Measurements from ENCODE around the gene CD8A. TPM values are rescaled to one million over a fixed set of nuclear protein-coding genes. Genes with fewer than 3 reads are reported as not detected.

CD8A gene
- total RNA-seq, 2 donors from 2014 or later, result 1.3 to 2.5 TPM

GRCh38 chr2:86825036-86825692 lies 34.5 kb upstream of the CD8A start:
- H3K27me3 ChIP-seq (replicated peaks; ENCODE audit: insufficient read depth), result no peaks in the 10 kb centered on the region
- intact Hi-C loops (cut with DNase I), result no loop called here
- 86% methylated on average over 11 of the region's 11 CpGs for WGBS
- no peaks in the 10 kb centered on the region for H3K36me3 ChIP-seq
- H3K4me1 ChIP-seq (replicated peaks), result no peaks in the 10 kb centered on the region
- no peak overlapping the region for H3K27ac ChIP-seq
- no peak for DNase-seq (ENCODE audit: low spot score)
- TF ChIP-seq, protein P1, sequence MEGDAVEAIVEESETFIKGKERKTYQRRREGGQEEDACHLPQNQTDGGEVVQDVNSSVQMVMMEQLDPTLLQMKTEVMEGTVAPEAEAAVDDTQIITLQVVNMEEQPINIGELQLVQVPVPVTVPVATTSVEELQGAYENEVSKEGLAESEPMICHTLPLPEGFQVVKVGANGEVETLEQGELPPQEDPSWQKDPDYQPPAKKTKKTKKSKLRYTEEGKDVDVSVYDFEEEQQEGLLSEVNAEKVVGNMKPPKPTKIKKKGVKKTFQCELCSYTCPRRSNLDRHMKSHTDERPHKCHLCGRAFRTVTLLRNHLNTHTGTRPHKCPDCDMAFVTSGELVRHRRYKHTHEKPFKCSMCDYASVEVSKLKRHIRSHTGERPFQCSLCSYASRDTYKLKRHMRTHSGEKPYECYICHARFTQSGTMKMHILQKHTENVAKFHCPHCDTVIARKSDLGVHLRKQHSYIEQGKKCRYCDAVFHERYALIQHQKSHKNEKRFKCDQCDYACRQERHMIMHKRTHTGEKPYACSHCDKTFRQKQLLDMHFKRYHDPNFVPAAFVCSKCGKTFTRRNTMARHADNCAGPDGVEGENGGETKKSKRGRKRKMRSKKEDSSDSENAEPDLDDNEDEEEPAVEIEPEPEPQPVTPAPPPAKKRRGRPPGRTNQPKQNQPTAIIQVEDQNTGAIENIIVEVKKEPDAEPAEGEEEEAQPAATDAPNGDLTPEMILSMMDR (IDR thresholded peaks at IDR 0.05), result no peak
- no peak for TF ChIP-seq POLR2AphosphoS5 (IDR thresholded peaks at IDR 0.05)
- TF ChIP-seq POLR2A (IDR thresholded peaks at IDR 0.05), result no peak
- H3K4me3 ChIP-seq, result no peak overlapping the region
- H3K9me3 ChIP-seq, result no peaks in the 10 kb centered on the region

GRCh38 chr2:86822668-86823345 lies 32.1 kb upstream of the CD8A start:
- no peak overlapping the region for H3K4me3 ChIP-seq
- peaks cover 3% of the 10 kb centered on the region for H3K27me3 ChIP-seq (replicated peaks; ENCODE audit: insufficient read depth)
- no peak for DNase-seq (ENCODE audit: low spot score)
- intact Hi-C loops (cut with DNase I), result no loop called here
- TF ChIP-seq POLR2A (IDR thresholded peaks at IDR 0.05) (no peak), POLR2AphosphoS5 (IDR thresholded peaks at IDR 0.05) (no peak)
- TF ChIP-seq, protein P1 (IDR thresholded peaks at IDR 0.05), result no peak
- no peaks in the 10 kb centered on the region for H3K9me3 ChIP-seq
- H3K36me3 ChIP-seq, result no peaks in the 10 kb centered on the region
- 80% methylated on average over 3 of the region's 3 CpGs for WGBS
- no peak overlapping the region for H3K27ac ChIP-seq
- no peaks in the 10 kb centered on the region for H3K4me1 ChIP-seq (replicated peaks)

GRCh38 chr2:86821842-86822241 lies 31.1 kb upstream of the CD8A start:
- no peak for TF ChIP-seq POLR2A (IDR thresholded peaks at IDR 0.05)
- TF ChIP-seq POLR2AphosphoS5 (IDR thresholded peaks at IDR 0.05), result no peak
- TF ChIP-seq, protein P1 (IDR thresholded peaks at IDR 0.05), result no peak
- DNase-seq (ENCODE audit: low spot score), result no peak
- H3K9me3 ChIP-seq, result no peaks in the 10 kb centered on the region
- 68% methylated on average over 6 of the region's 6 CpGs for WGBS
- H3K4me3 ChIP-seq, result no peak overlapping the region
- intact Hi-C loops (cut with DNase I), result no loop called here
- H3K27me3 ChIP-seq (replicated peaks; ENCODE audit: insufficient read depth), result peaks cover 3% of the 10 kb centered on the region
- H3K36me3 ChIP-seq, result no peaks in the 10 kb centered on the region
- H3K4me1 ChIP-seq (replicated peaks), result no peaks in the 10 kb centered on the region
- no peak overlapping the region for H3K27ac ChIP-seq

DNA sequence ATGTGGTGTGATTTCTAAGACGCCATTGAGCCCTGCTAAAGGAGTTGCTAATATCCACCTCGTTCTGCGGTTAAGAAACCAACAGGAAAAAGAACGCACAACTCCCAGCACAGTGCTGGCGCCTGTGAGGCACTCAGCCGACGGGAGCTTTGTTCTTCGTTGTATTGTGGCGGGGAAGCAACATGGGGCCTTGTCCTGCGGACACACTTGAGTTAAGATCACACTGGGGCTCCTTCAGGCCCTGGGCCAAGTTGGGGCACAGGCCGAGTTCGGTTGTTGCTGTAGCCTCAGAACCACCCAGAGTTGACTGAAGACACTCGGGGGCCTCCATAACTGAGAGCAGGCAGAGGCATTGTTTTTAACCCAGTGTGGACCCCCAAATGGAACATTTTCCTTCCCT lies 30.6 kb upstream of the CD8A start:
- peaks cover 3% of the 10 kb centered on the region for H3K27me3 ChIP-seq (replicated peaks; ENCODE audit: insufficient read depth)
- no peaks in the 10 kb centered on the region for H3K4me1 ChIP-seq (replicated peaks)
- H3K27ac ChIP-seq, result no peak overlapping the region
- TF ChIP-seq, protein P1 (IDR thresholded peaks at IDR 0.05), result no peak
- TF ChIP-seq POLR2A (IDR thresholded peaks at IDR 0.05) (no peak), POLR2AphosphoS5 (IDR thresholded peaks at IDR 0.05) (no peak)
- no peak overlapping the region for H3K4me3 ChIP-seq
- 71% methylated on average over 13 of the region's 13 CpGs for WGBS
- no peaks in the 10 kb centered on the region for H3K9me3 ChIP-seq
- no peaks in the 10 kb centered on the region for H3K36me3 ChIP-seq
- DNase-seq (ENCODE audit: low spot score), result no peak
- intact Hi-C loops (cut with DNase I), result no loop called here

DNA sequence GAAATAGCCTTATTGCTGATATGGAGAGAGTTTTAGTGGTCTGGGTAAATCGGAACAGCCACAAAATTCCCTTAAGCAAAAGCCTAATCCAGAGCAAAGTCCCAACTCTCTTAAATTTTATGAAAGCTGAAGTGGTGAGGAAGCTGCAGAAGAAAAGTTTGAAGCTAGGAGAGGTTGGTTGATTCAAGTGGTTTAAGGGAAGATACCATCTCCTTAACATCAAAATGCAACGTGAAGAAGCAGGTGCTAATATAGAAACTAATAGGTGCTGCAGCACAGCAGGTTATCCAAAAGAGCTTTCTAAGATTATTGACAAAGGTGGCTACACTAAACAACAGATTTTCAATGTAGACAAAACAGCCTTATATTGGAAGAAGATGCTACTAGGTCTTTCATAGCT lies 28.2 kb upstream of the CD8A start:
- WGBS, result 92% methylated on average over 2 of the region's 2 CpGs
- H3K36me3 ChIP-seq, result no peaks in the 10 kb centered on the region
- H3K4me1 ChIP-seq (replicated peaks), result no peaks in the 10 kb centered on the region
- intact Hi-C loops (cut with DNase I), result no loop called here
- no peak for DNase-seq (ENCODE audit: low spot score)
- H3K9me3 ChIP-seq, result no peaks in the 10 kb centered on the region
- H3K4me3 ChIP-seq, result no peak overlapping the region
- H3K27ac ChIP-seq, result no peak overlapping the region
- peaks cover 3% of the 10 kb centered on the region for H3K27me3 ChIP-seq (replicated peaks; ENCODE audit: insufficient read depth)
- no peak for TF ChIP-seq POLR2AphosphoS5 (IDR thresholded peaks at IDR 0.05)
- TF ChIP-seq, protein P1 (IDR thresholded peaks at IDR 0.05), result no peak
- TF ChIP-seq POLR2A (IDR thresholded peaks at IDR 0.05), result no peak

Measured in prostate gland (tissue), 2 donors.